ENCODE measurements around the gene BEST2. TPM values are rescaled to one million over a fixed set of nuclear protein-coding genes. Genes with fewer than 3 reads are reported as not detected.
"Not testable (repeated sequence)": the region's sequence is repeated elsewhere in the genome, so short reads cannot be mapped to it uniquely, and the experiment has no call there.

BEST2 gene
- polyA plus RNA-seq, 1 donor = not detected

DNA sequence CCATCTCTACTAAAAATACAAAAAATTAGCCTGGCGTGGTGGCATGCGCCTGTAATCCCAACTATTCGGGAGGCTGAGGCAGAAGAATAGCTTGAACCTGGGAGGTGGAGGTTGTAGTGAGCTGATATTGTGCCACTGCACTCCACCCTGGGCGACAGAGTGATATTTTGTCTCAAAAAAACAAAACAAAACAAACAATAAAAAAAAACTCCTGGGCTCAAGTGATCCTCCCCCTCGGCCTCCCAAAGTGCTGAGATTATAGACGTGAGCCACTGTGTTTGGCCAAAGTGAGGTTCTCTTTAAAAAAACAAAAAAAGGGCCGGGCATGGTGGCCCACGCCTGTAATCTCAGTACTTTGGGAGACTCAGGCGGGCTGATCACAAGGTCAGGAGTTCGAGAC is 35.9 kb downstream of the BEST2 start:
- DNase-seq (ENCODE audit: low read depth) = no peak

- no peak for DNase-seq (ENCODE audit: low read depth)
Measured at GRCh38 chr19:12788042-12788681, 36.6 kb downstream of the BEST2 start.

DNA sequence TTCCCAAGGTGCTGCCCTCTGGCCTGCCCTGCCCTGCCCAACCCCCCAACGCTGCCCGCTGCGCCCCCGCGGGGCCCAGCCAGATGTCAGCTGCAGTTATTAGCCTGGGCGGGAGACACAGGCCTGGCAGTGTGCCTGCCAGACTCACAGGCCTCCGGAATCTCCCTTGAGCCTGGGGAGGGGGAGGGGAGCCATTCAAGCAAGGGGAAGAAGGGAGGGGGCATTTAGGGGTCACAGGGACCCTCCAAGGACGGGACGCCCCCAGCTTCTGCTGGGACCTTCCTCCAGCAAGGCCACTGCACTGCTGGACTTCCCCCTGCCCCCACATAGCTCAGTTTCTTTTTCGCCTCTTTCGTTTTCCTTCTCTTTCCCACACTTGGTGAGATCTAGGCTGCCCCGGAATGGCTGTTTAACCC is 37.1 kb downstream of the BEST2 start:
- DNase-seq (ENCODE audit: low read depth) = no peak

- DNase-seq (ENCODE audit: low read depth) = no peak
Measured at GRCh38 chr19:12789098-12789903, 37.7 kb downstream of the BEST2 start.

- no peak for DNase-seq (ENCODE audit: low read depth)
Measured at GRCh38 chr19:12789904-12790619, 38.5 kb downstream of the BEST2 start.

- DNase-seq (ENCODE audit: low read depth) = no peak
Measured at GRCh38 chr19:12790628-12791344, 39.2 kb downstream of the BEST2 start.

DNA sequence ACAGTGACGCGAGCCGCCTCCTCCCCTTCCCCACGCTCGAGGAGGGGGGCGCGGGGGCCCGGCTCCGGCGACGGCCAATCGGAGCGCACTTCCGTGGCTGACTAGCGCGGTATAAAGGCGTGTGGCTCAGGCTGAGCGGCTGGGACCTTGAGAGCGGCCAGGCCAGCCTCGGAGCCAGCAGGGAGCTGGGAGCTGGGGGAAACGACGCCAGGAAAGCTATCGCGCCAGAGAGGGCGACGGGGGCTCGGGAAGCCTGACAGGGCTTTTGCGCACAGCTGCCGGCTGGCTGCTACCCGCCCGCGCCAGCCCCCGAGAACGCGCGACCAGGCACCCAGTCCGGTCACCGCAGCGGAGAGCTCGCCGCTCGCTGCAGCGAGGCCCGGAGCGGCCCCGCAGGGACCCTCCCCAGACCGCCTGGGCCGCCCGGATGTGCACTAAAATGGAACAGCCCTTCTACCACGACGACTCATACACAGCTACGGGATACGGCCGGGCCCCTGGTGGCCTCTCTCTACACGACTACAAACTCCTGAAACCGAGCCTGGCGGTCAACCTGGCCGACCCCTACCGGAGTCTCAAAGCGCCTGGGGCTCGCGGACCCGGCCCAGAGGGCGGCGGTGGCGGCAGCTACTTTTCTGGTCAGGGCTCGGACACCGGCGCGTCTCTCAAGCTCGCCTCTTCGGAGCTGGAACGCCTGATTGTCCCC is 39.9 kb downstream of the BEST2 start, which contains the start of gene JUNB:
Gene JUNB, plus strand, starts transcription at position 142 of the 706 bp plus-strand sequence. Its CDS starts 286 bp downstream, at position 428.
- DNase-seq (ENCODE audit: low read depth) = no peak

- no peak for DNase-seq (ENCODE audit: low read depth)
Measured at GRCh38 chr19:12792051-12792852, 40.7 kb downstream of the BEST2 start.

- no peak for DNase-seq (ENCODE audit: low read depth)
Measured at GRCh38 chr19:12792853-12793289, 41.3 kb downstream of the BEST2 start.

DNA sequence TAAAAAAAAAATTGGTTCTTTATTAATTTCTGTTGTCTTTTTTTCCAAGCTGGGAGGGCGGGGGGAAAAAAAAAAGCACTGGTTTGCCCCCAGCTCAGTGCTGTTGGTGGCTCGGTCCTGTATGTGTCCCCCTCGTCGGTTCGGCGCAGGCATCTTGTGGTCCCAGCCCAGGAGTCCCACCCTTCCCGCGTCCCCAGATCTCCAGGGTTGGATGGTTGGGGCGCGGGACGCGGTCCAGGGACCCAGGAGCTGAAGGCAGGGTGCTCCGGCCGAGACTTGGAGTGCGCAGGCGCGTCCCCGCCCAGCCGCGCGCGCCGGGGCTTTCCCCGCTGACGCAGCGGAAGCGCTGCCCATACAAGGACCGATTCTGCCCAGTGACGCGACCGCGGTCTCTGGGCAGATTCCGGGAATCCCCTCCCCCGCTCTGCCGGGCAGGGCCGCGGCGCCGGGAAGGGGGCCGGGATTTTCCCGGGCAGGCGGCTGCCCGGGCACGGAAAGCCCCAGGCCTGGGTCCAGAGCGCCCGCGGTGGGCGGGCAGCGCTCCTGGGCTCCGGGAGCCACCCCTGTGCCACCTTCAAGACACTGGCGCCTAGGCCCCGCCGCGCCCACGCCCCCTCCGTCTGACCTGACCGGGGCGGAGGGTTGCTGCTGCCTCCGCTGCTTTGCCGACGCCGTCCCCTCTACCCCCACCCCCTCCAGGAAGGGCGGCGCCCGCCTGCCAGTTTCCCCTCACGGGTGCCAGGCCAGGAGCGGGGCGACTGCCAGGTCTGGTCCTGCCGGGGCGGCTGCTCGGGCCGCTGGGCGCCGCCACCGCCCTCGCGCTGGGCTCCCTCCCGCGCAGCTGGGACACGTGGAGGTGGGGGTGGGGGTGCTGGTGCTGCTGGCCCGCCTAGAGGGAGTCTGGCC is 42.0 kb downstream of the BEST2 start:
- no peak for DNase-seq (ENCODE audit: low read depth)

- no peak for DNase-seq (ENCODE audit: low read depth)
Measured at GRCh38 chr19:12794196-12794941, 42.8 kb downstream of the BEST2 start.

DNA sequence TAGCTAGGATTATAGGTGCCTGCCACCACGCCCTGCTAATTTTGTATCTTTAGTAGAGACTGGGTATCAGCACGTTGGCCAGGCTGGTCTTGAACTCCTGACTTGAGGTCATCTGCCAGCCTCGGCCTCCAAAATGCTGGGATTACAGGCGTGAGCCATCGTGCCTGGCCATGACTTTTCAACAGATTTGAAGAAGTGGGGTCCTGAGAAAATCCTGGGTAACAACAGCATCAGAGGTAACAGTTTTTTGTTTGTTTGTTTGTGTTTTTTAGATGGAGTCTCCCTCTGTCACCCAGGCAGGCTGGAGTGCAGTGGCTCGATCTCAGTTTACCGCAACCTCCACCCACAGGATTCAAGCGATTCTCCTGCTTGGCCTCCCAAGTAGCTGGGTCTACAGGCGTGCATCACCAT is 43.4 kb downstream of the BEST2 start:
- no peak for DNase-seq (ENCODE audit: low read depth)

DNA sequence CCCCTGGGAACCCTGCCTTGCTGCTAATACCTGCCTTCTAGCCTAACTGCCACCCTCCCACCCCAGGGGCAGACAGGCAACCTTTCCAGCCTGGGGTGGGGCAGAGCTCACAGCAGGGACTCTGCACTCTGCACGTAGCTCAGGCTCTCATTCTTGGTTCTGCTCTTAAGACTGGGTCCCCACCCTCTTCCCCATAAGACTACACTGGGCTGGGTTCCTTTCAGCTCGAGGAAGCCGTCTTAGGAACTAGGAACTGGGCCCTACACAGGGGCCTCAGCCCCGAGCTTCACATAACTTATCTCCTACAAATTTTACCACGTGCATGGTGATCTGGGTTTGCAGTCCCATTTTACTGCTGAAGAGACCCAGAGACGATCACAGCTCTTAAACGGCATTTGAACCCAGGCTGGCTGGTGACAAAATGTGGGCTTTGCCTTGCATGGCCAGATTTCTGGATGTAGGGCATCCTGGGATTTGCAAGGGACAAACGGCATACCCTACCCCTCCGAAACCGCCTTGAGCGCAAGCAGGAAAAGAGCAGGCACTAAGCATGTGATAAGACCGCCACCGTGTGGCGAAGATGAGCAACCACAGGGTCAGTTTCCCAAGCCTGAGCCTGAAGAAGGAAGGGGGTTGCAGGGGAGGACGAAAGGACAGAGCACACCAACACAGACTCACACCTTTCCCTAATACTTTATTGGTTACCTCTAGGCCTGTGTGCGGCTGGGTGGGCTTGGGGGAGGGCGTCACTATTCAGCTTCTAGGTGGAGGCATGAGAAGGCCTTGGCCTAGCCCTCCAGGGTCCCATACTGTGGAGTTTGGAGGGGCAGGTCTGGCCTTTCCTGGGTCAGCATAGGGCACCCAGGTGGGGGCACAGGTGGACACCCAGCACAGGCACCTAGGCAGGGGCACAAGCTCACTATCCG is 44.8 kb downstream of the BEST2 start:
- DNase-seq (ENCODE audit: low read depth) = no peak

DNA sequence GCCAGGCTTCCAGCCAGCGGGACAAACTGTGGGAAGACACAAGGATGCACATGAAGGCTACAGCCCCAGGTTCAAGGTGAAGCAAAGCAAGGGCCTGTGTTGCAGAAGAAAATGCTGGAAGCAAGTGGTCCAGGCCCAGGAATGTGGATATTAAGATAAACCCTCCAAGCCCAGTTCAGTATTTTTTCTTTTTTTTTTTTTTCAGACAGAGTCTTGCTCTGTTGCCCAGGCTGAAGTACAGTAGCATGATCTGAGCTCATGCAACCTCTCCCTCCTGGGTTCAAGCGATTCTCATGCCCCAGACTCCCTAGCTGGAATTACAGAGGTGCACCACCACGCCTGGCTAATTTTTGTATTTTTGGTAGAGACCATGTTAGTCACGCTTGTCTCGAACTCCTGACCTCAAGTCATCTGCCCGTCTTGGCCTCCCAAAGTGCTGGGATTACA is 45.6 kb downstream of the BEST2 start:
- DNase-seq (ENCODE audit: low read depth) = no peak

DNA sequence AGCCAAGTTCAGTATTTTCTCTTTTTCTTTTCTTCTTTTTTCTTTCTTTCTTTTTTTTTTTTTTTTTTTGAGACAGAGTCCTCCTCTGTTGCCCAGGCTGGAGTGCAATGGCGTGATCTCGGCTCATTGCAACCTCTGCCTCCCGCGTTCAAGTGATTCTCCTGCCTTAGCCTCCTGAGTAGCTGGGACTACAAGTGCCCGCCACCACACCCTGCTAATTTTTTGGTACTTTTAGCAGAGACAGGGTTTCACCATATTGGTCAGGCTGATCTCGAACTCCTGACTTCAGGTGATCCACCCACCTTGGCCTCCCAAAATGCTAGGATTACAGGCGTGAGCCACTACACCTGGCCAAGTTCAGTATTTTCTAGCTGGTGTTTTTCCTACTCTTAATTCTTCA is 46.0 kb downstream of the BEST2 start:
- not testable (repeated sequence) for DNase-seq (ENCODE audit: low read depth)

GRCh38 chr19:12799742-12800465 is 48.3 kb downstream of the BEST2 start:
- no peak for DNase-seq (ENCODE audit: low read depth)

DNA sequence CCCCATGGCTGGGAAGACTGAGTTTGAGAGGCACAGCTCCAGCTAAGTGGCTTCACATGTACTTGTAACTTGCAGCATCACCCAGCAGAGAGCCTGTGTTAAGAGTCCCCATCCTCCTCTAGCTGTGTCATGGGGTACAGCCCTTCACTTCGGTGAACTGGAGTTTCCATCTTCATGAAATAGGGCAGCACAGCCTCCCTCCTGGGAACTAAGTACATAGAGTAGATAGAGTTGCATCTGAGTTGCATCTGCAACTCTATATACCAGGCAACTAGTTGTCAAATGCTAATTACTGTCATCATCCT is 48.8 kb downstream of the BEST2 start:
- DNase-seq (ENCODE audit: low read depth) = no peak

Measured in forelimb muscle (tissue), 1 donor.